Peyer's patch (tissue), 4 donors: ENCODE measurements around the gene RICTOR.

Experiments used
- POLR2A ChIP-seq, 2 donors: fragments of 450-650 bp; IDR thresholded peaks; one replicate each; pipeline ENCODE4 v1.5.1; 2017; ENCODE audit warnings: antibody characterized with exemption in 2 of 2, mild to moderate bottlenecking in 2 of 2, moderate library complexity in 2 of 2
- TF ChIP-seq, protein P1 (sequence below), 6 experiments: fragments of 450-650 bp in 4 of 6; fragments of 200-600 bp in 2 of 6; sonication (generic) in 1 of 6; IDR thresholded peaks; one replicate each; pipeline ENCODE4 v1.5.1; 2017 to 2019; ENCODE audit warnings: antibody characterized with exemption in 6 of 6, mild to moderate bottlenecking in 3 of 6, moderate library complexity in 1 of 6

- no peak for TF ChIP-seq POLR2A (IDR thresholded peaks at IDR 0.05)
- TF ChIP-seq, protein P1, sequence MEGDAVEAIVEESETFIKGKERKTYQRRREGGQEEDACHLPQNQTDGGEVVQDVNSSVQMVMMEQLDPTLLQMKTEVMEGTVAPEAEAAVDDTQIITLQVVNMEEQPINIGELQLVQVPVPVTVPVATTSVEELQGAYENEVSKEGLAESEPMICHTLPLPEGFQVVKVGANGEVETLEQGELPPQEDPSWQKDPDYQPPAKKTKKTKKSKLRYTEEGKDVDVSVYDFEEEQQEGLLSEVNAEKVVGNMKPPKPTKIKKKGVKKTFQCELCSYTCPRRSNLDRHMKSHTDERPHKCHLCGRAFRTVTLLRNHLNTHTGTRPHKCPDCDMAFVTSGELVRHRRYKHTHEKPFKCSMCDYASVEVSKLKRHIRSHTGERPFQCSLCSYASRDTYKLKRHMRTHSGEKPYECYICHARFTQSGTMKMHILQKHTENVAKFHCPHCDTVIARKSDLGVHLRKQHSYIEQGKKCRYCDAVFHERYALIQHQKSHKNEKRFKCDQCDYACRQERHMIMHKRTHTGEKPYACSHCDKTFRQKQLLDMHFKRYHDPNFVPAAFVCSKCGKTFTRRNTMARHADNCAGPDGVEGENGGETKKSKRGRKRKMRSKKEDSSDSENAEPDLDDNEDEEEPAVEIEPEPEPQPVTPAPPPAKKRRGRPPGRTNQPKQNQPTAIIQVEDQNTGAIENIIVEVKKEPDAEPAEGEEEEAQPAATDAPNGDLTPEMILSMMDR (IDR thresholded peaks at IDR 0.05) = no peak
Observed at GRCh38 chr5:39052141-39052540, 22.1 kb downstream of the RICTOR start.
